Measurements from ENCODE around the gene PLD4.

DNA sequence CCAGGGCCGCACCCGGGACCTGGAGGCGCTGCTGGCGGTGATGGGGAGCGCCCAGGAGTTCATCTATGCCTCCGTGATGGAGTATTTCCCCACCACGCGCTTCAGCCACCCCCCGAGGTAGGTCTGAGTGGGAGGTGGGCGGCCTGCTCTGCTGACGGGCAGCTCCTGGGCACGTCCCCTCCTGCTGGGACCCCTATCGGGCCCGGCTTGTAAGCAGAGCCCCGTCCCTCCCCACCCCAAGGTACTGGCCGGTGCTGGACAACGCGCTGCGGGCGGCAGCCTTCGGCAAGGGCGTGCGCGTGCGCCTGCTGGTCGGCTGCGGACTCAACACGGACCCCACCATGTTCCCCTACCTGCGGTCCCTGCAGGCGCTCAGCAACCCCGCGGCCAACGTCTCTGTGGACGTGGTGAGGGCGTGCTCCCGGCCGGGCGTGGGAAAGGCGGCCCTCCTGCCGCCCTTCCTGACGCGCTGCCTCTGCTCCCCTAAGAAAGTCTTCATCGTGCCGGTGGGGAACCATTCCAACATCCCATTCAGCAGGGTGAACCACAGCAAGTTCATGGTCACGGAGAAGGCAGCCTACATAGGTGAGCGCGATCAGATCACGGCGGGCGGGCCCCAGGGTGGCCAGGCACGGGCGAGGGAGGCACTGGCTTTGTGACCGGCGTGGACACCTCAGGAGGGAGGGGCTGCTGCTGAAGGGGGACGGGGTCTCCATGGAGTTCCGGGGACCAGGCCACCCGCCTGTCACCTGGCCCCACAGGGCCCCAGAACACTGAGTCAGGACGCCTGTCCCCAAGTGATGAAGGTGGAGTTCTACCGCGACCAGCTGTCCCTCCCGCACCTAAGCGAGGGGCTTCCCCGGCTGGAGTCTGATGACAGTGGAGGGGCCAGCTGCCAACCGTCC lies 7.3 kb downstream of the PLD4 start:
- TF ChIP-seq, protein P1, sequence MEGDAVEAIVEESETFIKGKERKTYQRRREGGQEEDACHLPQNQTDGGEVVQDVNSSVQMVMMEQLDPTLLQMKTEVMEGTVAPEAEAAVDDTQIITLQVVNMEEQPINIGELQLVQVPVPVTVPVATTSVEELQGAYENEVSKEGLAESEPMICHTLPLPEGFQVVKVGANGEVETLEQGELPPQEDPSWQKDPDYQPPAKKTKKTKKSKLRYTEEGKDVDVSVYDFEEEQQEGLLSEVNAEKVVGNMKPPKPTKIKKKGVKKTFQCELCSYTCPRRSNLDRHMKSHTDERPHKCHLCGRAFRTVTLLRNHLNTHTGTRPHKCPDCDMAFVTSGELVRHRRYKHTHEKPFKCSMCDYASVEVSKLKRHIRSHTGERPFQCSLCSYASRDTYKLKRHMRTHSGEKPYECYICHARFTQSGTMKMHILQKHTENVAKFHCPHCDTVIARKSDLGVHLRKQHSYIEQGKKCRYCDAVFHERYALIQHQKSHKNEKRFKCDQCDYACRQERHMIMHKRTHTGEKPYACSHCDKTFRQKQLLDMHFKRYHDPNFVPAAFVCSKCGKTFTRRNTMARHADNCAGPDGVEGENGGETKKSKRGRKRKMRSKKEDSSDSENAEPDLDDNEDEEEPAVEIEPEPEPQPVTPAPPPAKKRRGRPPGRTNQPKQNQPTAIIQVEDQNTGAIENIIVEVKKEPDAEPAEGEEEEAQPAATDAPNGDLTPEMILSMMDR (IDR thresholded peaks at IDR 0.05): no peak
- TF ChIP-seq POLR2A (IDR thresholded peaks at IDR 0.05): no peak
